SK-N-SH (cell line): Measurements from ENCODE around the gene CLK2. TPM values are rescaled to one million over a fixed set of nuclear protein-coding genes. Genes with fewer than 3 reads are reported as not detected.
"Not testable (repeated sequence)": the region's sequence is repeated elsewhere in the genome, so short reads cannot be mapped to it uniquely, and the experiment has no call there.

Experiments
- CTCF ChIA-PET: fragments of 300-600, 350-600 bp; formaldehyde crosslinking; extraction: SDS; loops from one replicate; lab custom pipeline; 2021; lab: Yijun Ruan, JAX
- POLR2A ChIA-PET: fragments of 350-600 bp; sonication (Branson Sonifier 250); formaldehyde crosslinking; extraction: SDS; loops from one replicate; lab custom pipeline; 2020; ENCODE audit warnings: antibody characterized with exemption, inconsistent platforms; lab: Yijun Ruan, JAX
- DNase-seq: peaks from one replicate; pipeline ENCODE4 v3.0.0; 2012
- H2AFZ ChIP-seq: fragments of 200-600 bp; sonication (generic); 2 replicates; pipeline ENCODE4 v1.8.1; 2016; ENCODE audit warnings: antibody characterized with exemption, mild to moderate bottlenecking, low read depth
- H3F3A ChIP-seq: fragments of 200-600 bp; sonication (generic); replicated peaks from 2 replicates; pipeline ENCODE3; 2016; ENCODE audit warnings: antibody characterized with exemption, mild to moderate bottlenecking; ENCODE audit not compliant: insufficient read depth
- H3K27ac ChIP-seq, 2 experiments: fragments of 200-500 bp in 1 of 2; fragments of 200-600 bp in 1 of 2; sonication (Bioruptor generic) in 1 of 2; sonication (generic), shearing (Covaris generic) in 1 of 2; 2 replicates each; pipeline versions ENCODE4 v1.5.1 to v1.6.1; 2014 to 2016; ENCODE audit warnings: low read depth in 2 of 2, inconsistent platforms in 1 of 2, low read length in 1 of 2, mild to moderate bottlenecking in 1 of 2, mixed read lengths in 1 of 2
- H3K27me3 ChIP-seq: fragments of 200-600 bp; sonication (generic), shearing (Covaris generic); 2 replicates; pipeline ENCODE4 v1.6.1; 2016; ENCODE audit warnings: mixed run types; ENCODE audit not compliant: insufficient read depth
- H3K36me3 ChIP-seq, 2 experiments: fragments of 200-500 bp in 1 of 2; fragments of 200-600 bp in 1 of 2; sonication (Bioruptor generic) in 1 of 2; sonication (generic) in 1 of 2; replicated peaks in 1 of 2; 2 replicates each; pipeline versions ENCODE3 to v1.5.1; 2014 to 2016; ENCODE audit warnings: low read length in 1 of 2, mild to moderate bottlenecking in 1 of 2; ENCODE audit not compliant: insufficient read depth in 2 of 2, control insufficient read depth in 1 of 2
- H3K4me1 ChIP-seq, 2 experiments: fragments of 200-500 bp in 1 of 2; fragments of 200-600 bp in 1 of 2; sonication (Bioruptor generic) in 1 of 2; sonication (generic), shearing (Covaris generic) in 1 of 2; 2 replicates each; pipeline versions ENCODE4 v1.5.1 to v1.6.1; 2014 to 2016; ENCODE audit warnings: low read depth in 1 of 2, low read length in 1 of 2, mixed run types in 1 of 2; ENCODE audit not compliant: insufficient read depth in 2 of 2, control insufficient read depth in 1 of 2
- H3K4me2 ChIP-seq: fragments of 200-600 bp; sonication (generic), shearing (Covaris generic); 2 replicates; pipeline ENCODE4 v1.6.1; 2017; ENCODE audit warnings: mixed run types
- H3K4me3 ChIP-seq, 2 experiments: fragments of 200-500 bp in 1 of 2; fragments of 200-600 bp in 1 of 2; sonication (Bioruptor generic) in 1 of 2; sonication (generic), shearing (Covaris generic) in 1 of 2; 2 replicates each; pipeline versions ENCODE4 v1.5.1 to v1.8.1; 2014 to 2016; ENCODE audit warnings: low read depth in 2 of 2, inconsistent platforms in 1 of 2, low read length in 1 of 2, mild to moderate bottlenecking in 1 of 2, mixed read lengths in 1 of 2, moderate library complexity in 1 of 2
- H3K79me2 ChIP-seq: fragments of 200-600 bp; sonication (generic); 2 replicates; pipeline ENCODE4 v1.8.1; 2017; ENCODE audit warnings: mild to moderate bottlenecking; ENCODE audit not compliant: insufficient read depth
- H3K9ac ChIP-seq: fragments of 200-600 bp; sonication (generic); 2 replicates; pipeline ENCODE4 v1.6.1; 2017; ENCODE audit warnings: mixed run types
- H3K9me2 ChIP-seq: fragments of 200-600 bp; sonication (generic); 2 replicates; pipeline ENCODE4 v1.6.1; 2017; ENCODE audit warnings: mixed run types
- H3K9me3 ChIP-seq: fragments of 200-600 bp; sonication (generic); 2 replicates; pipeline ENCODE4 v1.6.1; 2017; ENCODE audit warnings: mixed run types, mild to moderate bottlenecking, moderate library complexity
- H4K20me1 ChIP-seq: fragments of 200-600 bp; sonication (generic); 2 replicates; pipeline ENCODE4 v1.6.1; 2017; ENCODE audit warnings: mild to moderate bottlenecking, mixed run types; ENCODE audit not compliant: insufficient read depth
- CHD2 ChIP-seq: fragments of 150-350 bp; IDR thresholded peaks from 2 replicates; pipeline ENCODE4 v1.6.1; 2018; ENCODE audit warnings: low read length; ENCODE audit not compliant: partially characterized antibody
- EP300 ChIP-seq, 2 experiments: IDR thresholded peaks; 2 replicates each; pipeline versions ENCODE4 v1.4.0 to v1.6.1; 2012; ENCODE audit warnings: borderline replicate concordance in 1 of 2, low read depth in 1 of 2, low read length in 1 of 2
- GABPA ChIP-seq: IDR thresholded peaks from 2 replicates; pipeline ENCODE4 v1.4.0; 2012; ENCODE audit warnings: low read depth, mild to moderate bottlenecking
- MEF2A ChIP-seq: IDR thresholded peaks from 2 replicates; pipeline ENCODE4 v1.4.0; 2012; ENCODE audit warnings: low read depth, borderline replicate concordance
- MXI1 ChIP-seq: IDR thresholded peaks from 2 replicates; pipeline ENCODE4 v1.6.1; 2012; ENCODE audit warnings: mild to moderate bottlenecking, low read depth, low read length, improper control_type of control experiment
- NFIC ChIP-seq: IDR thresholded peaks from 2 replicates; pipeline ENCODE4 v1.4.0; 2012; ENCODE audit warnings: borderline replicate concordance
- WGBS: methylation state at CpG from one replicate; pipeline ENCODE4 v1.1.6; 2017; ENCODE audit warnings: low lambda C conversion rate; 5-methylcytosine and 5-hydroxymethylcytosine counted together
- polyA plus RNA-seq, 3 experiments: library from polyadenylated mRNA; depleted of rRNA; stranded (reverse); fragments of >200 nt; gene quantifications; 2 replicates each; pipeline ENCODE4 v1.2.3, GENCODE V29; 2012
- TF ChIP-seq, protein P1 (sequence below): fragments of 200-600 bp; sonication (generic); IDR thresholded peaks from 2 replicates; pipeline ENCODE4 v1.6.1; 2017; ENCODE audit warnings: antibody characterized with exemption, mild to moderate bottlenecking, moderate library complexity
- TF ChIP-seq, protein P2 (sequence below): IDR thresholded peaks from 2 replicates; pipeline ENCODE4 v1.4.0; 2012; ENCODE audit warnings: low read depth

CLK2 gene
- polyA plus RNA-seq, 1 of the 3 experiments (the other 2 are of a cell fraction): 76.7 TPM

DNA sequence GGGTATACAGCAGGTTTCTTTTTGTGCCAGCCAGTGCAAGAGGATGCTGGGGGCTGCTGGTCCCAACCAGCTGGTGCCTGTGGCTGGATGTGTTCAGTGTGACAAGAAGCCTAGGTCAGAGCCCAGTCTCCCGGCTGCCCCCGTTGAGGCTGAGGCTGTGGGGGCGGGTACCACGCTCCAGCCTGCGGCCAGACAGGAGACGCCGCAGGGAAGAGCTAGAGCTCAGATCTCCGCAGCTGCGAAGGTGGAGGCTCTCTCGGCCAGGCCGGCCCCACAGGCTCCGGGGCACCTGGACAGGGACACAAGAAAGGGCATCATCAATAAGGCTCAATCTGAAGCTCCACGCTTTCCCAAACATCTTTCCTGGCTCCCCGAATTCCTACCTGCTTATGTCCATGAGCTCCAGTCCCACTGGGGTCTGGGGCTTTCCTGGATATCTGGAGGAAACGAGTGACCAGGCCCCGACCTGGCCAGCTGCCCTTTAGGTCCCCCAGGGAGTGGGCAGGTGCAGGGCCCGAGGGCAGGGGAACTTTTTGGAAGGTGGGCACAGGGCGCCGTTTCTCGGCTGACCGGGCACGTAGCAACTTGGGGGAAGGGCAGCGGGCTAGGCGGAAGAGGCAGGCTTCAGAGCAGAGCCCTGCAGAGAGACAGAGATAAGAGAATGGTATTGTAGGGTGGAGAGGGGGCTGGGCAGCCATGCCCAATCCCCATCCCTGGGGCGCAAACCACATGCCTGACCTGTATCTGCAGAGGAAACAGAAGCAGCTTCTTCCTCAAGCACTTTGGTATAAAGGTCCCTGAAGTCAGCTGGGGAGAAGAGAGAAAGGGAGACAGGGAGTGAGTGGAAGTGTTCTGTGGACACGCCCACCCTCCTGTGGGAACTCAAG, 25.4 kb downstream of the CLK2 start (continued):
- TF ChIP-seq NFIC: no peak
- no peak for TF ChIP-seq MEF2A
- no peak for TF ChIP-seq CHD2
- no peak for TF ChIP-seq GABPA

DNA sequence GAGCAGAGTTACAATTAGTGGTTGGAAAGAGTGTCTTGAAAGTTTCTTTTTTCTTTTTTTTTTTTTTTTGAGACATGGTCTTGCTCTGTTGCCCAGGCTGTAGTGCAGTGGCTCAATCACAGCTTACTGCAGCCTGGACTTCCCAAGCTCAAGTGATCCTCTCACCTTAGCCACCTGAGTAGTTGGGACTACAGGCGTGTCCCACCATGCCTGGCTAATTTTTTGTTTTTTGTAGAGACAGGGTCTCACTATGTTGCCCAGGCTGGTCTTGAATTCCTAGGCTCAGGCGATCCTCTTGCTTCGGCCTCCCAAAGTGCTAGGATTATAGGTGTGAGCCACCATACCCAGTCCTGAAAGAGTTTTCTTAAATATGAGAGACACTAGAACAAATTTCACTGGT, 26.5 kb downstream of the CLK2 start:
- H3K9ac ChIP-seq, POLR2A ChIA-PET, H3K4me2 ChIP-seq, H3K4me3 ChIP-seq, H3K9me3 ChIP-seq, H3K9me2 ChIP-seq, DNase-seq, H3K27ac ChIP-seq, H4K20me1 ChIP-seq, H3K27me3 ChIP-seq, H2AFZ ChIP-seq: not testable (repeated sequence)
- 97% methylated on average over 3 of the region's 3 CpGs for WGBS
- H3K36me3 ChIP-seq: peaks cover 9 to 26% of the 10 kb centered on the region in 2 experiments
- peaks cover 35% of the 10 kb centered on the region for H3F3A ChIP-seq
- H3K79me2 ChIP-seq: peaks cover 20% of the 10 kb centered on the region
- CTCF ChIA-PET: interaction anchor here (1.2 to 13.3 kb wide), 3 partner anchors 61 to 78 kb away, joined by 3 to 184 read pairs (median 8); partner anchors contain the start of gene RUSC1
- H3K4me1 ChIP-seq: peaks cover 0 to 15% of the 10 kb centered on the region in 2 experiments; a peak in 3 of 4 replicates

DNA sequence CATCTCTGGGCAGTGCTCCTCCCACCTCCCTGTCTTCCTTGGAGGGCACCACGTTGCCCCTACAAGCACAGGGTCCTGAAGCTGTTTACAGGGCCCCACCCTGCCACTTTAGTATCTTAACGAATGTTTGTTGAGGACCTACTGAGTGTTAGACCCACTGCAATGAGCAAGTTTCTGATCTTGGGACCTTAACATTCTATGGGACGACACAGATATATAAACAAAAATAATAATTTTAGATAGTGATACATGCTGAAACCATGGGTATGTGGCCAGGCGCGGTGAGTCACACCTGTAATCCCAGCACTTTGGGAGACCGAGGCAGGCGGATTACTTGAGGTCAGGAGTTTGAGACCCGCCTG, 28.2 kb downstream of the CLK2 start:
- POLR2A ChIA-PET: interaction anchor here (0.6 to 2.4 kb wide), 6 partner anchors 17 to 154 kb away, joined by 3 to 6 read pairs (median 4); partner anchors contain the start of genes CLK2 and SCAMP3
- H3K36me3 ChIP-seq: peaks cover 9 to 21% of the 10 kb centered on the region in 2 experiments
- H4K20me1 ChIP-seq: no peaks in the 10 kb centered on the region
- CTCF ChIA-PET: interaction anchor here (0.8 to 13.3 kb wide), 8 partner anchors 10 to 80 kb away, joined by 3 to 184 read pairs (median 3); partner anchors contain the start of genes ENTREP3 and RUSC1
- peak overlapping the region; percentile 87 for H3K4me2 ChIP-seq
- H3K79me2 ChIP-seq: peaks cover 24% of the 10 kb centered on the region
- TF ChIP-seq MXI1 (0 out of 2 replicates have a peak, but pooled peaks have one; percentile 17), EP300 (IDR thresholded peaks at IDR 0.05; ENCODE audit: borderline replicate concordance in 1 of 2, low read depth in 1 of 2, low read length in 1 of 2) (no peak)
- TF ChIP-seq, protein P1, sequence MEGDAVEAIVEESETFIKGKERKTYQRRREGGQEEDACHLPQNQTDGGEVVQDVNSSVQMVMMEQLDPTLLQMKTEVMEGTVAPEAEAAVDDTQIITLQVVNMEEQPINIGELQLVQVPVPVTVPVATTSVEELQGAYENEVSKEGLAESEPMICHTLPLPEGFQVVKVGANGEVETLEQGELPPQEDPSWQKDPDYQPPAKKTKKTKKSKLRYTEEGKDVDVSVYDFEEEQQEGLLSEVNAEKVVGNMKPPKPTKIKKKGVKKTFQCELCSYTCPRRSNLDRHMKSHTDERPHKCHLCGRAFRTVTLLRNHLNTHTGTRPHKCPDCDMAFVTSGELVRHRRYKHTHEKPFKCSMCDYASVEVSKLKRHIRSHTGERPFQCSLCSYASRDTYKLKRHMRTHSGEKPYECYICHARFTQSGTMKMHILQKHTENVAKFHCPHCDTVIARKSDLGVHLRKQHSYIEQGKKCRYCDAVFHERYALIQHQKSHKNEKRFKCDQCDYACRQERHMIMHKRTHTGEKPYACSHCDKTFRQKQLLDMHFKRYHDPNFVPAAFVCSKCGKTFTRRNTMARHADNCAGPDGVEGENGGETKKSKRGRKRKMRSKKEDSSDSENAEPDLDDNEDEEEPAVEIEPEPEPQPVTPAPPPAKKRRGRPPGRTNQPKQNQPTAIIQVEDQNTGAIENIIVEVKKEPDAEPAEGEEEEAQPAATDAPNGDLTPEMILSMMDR: no peak
- TF ChIP-seq, protein P2, sequence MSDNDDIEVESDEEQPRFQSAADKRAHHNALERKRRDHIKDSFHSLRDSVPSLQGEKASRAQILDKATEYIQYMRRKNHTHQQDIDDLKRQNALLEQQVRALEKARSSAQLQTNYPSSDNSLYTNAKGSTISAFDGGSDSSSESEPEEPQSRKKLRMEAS: no peak
- H3F3A ChIP-seq: peaks cover 26% of the 10 kb centered on the region
- no peaks in the 10 kb centered on the region for H3K9me3 ChIP-seq
- no peaks in the 10 kb centered on the region for H3K9me2 ChIP-seq
- H3K4me3 ChIP-seq: peak overlapping the region; percentile 49 to 65
- DNase-seq: no peak
- H3K27me3 ChIP-seq: no peaks in the 10 kb centered on the region
- peaks cover 0 to 23% of the 10 kb centered on the region in 2 experiments; a peak in 3 of 4 replicates for H3K4me1 ChIP-seq
- peak overlapping the region; percentile 84 for H2AFZ ChIP-seq
- peak overlapping the region; percentile 75 to 92 for H3K27ac ChIP-seq
- H3K9ac ChIP-seq: peak overlapping the region; percentile 60
- WGBS: 75% methylated on average over 8 of the region's 8 CpGs
